Cardiac muscle cell (in vitro differentiated cells and primary cell): ENCODE data around the gene TNS2. TPM values are rescaled to one million over a fixed set of nuclear protein-coding genes. Genes with fewer than 3 reads are reported as not detected.
"Not testable (repeated sequence)": the region's sequence is repeated elsewhere in the genome, so short reads cannot be mapped to it uniquely, and the experiment has no call there.

ENCODE experiments used
- DNase-seq, 2 donors: peaks; one replicate each; pipeline versions ENCODE4 v3.0.0 to v3.0.0-alpha.2; 2010 to 2017; ENCODE audit warnings: low read depth in 1 of 2, low spot score in 1 of 2
- H3K27ac ChIP-seq: fragments of 200-600 bp; sonication (generic); 2 replicates; pipeline ENCODE4 v1.5.1; 2016
- H3K27me3 ChIP-seq: fragments of 200-600 bp; sonication (generic); 2 replicates; pipeline ENCODE4 v1.6.0; 2016; ENCODE audit warnings: control low read depth
- H3K36me3 ChIP-seq: fragments of 200-600 bp; sonication (generic); 2 replicates; pipeline ENCODE4 v1.5.1; 2016; ENCODE audit warnings: control low read depth
- H3K4me1 ChIP-seq: fragments of 200-600 bp; sonication (generic); 2 replicates; pipeline ENCODE4 v1.8.1; 2017; ENCODE audit warnings: low read depth, mild to moderate bottlenecking, mixed run types
- H3K4me3 ChIP-seq: fragments of 200-600 bp; sonication (generic); 2 replicates; pipeline ENCODE4 v1.5.1; 2016; ENCODE audit warnings: mild to moderate bottlenecking
- H3K9me3 ChIP-seq: fragments of 200-600 bp; sonication (generic); 2 replicates; pipeline ENCODE4 v1.5.1; 2017; ENCODE audit warnings: low read depth, mild to moderate bottlenecking, control low read depth
- CTCF ChIP-seq: IDR thresholded peaks from 2 replicates; pipeline ENCODE4 v1.5.1; 2012; ENCODE audit warnings: low read depth, mild to moderate bottlenecking, low read length
- polyA plus RNA-seq: library from polyadenylated mRNA; unstranded; fragments of >200 nt; fragmentation: Nextera tagmentation; extraction: Ambion mirVana; gene quantifications from 2 replicates; pipeline ENCODE4 v1.2.1, GENCODE V29; 2016
- total RNA-seq: library from RNA; depleted of rRNA; stranded (reverse); fragments of >200 nt; gene quantifications from 2 replicates; pipeline ENCODE4 v1.2.3, GENCODE V29; 2016

The TNS2 gene
- total and polyA plus RNA-seq, 2 experiments from 2014 or later, result 4.5 to 5.1 TPM

- no peaks in the 10 kb centered on the region for H3K27me3 ChIP-seq
- H3K4me3 ChIP-seq, result no peak overlapping the region
- H3K27ac ChIP-seq, result no peak overlapping the region
- no peak for TF ChIP-seq CTCF
- no peaks in the 10 kb centered on the region for H3K4me1 ChIP-seq
- no peaks in the 10 kb centered on the region for H3K36me3 ChIP-seq
- no peak for DNase-seq
- H3K9me3 ChIP-seq, result no peaks in the 10 kb centered on the region
Measured at GRCh38 chr12:53090554-53090953, 40.7 kb downstream of the TNS2 start.

GRCh38 chr12:53091756-53092155 lies 41.9 kb downstream of the TNS2 start:
- TF ChIP-seq CTCF, result no peak
- no peaks in the 10 kb centered on the region for H3K4me1 ChIP-seq
- no peak overlapping the region for H3K27ac ChIP-seq
- no peaks in the 10 kb centered on the region for H3K36me3 ChIP-seq
- no peaks in the 10 kb centered on the region for H3K9me3 ChIP-seq
- no peak overlapping the region for H3K4me3 ChIP-seq
- DNase-seq, result no peak
- peaks cover 3% of the 10 kb centered on the region for H3K27me3 ChIP-seq

- H3K27me3 ChIP-seq, result peaks cover 3% of the 10 kb centered on the region
- no peak for TF ChIP-seq CTCF
- peaks cover 8% of the 10 kb centered on the region for H3K4me1 ChIP-seq
- no peak overlapping the region for H3K27ac ChIP-seq
- no peak for DNase-seq
- H3K4me3 ChIP-seq, result no peak overlapping the region
- H3K36me3 ChIP-seq, result no peaks in the 10 kb centered on the region
- no peaks in the 10 kb centered on the region for H3K9me3 ChIP-seq
Measured at GRCh38 chr12:53093777-53094393, 44.0 kb downstream of the TNS2 start.

GRCh38 chr12:53094394-53094787 lies 44.5 kb downstream of the TNS2 start:
- H3K27ac ChIP-seq, result no peak overlapping the region
- peaks cover 3% of the 10 kb centered on the region for H3K27me3 ChIP-seq
- H3K4me3 ChIP-seq, result no peak overlapping the region
- H3K36me3 ChIP-seq, result no peaks in the 10 kb centered on the region
- peaks cover 12% of the 10 kb centered on the region for H3K4me1 ChIP-seq
- H3K9me3 ChIP-seq, result no peaks in the 10 kb centered on the region
- no peak for TF ChIP-seq CTCF
- DNase-seq, result no peak

GRCh38 chr12:53094796-53095595 lies 45.1 kb downstream of the TNS2 start:
- H3K27ac ChIP-seq, H3K27me3 ChIP-seq, H3K9me3 ChIP-seq, DNase-seq, H3K36me3 ChIP-seq, H3K4me3 ChIP-seq: not testable (repeated sequence)
- peaks cover 15% of the 10 kb centered on the region for H3K4me1 ChIP-seq

GRCh38 chr12:53095596-53095895 lies 45.7 kb downstream of the TNS2 start:
- H3K27me3 ChIP-seq, H3K4me3 ChIP-seq, H3K36me3 ChIP-seq, H3K9me3 ChIP-seq, DNase-seq, H3K27ac ChIP-seq: not testable (repeated sequence)
- H3K4me1 ChIP-seq, result peaks cover 15% of the 10 kb centered on the region
